ENCODE measurements around the gene HHLA2.
"Not testable (repeated sequence)": the region's sequence is repeated elsewhere in the genome, so short reads cannot be mapped to it uniquely, and the experiment has no call there.

Gene HHLA2

GRCh38 chr3:108343491-108343890 lies 47.1 kb downstream of the HHLA2 start:
- DNase-seq = no peak

- DNase-seq = no peak
Measured at GRCh38 chr3:108345492-108346205, 49.3 kb downstream of the HHLA2 start.

- DNase-seq = peak; percentile 32
Measured at GRCh38 chr3:108346301-108347227, 50.2 kb downstream of the HHLA2 start.

GRCh38 chr3:108352176-108352575 lies 55.8 kb downstream of the HHLA2 start:
- DNase-seq = no peak

DNA sequence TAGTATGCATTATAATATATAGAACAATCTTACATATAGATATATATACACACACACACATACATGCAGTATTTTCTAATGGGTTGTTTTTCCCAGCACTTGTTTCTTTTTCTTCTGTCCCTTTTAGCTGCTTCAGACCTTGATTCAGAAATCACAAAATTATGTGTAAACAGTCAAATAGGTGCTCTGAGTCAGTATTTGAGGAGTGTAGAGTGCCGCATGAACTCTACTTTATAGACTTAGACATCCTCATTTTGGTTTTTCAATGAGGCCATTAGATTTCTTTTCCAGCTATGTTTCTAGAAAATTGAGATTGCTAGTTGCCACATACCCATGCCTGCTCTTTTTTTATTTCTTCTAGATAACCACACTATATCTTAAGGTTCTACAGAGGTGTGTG lies 58.2 kb downstream of the HHLA2 start:
- no peak for DNase-seq

- no peak for DNase-seq
Measured at GRCh38 chr3:108357042-108357441, 60.7 kb downstream of the HHLA2 start.

GRCh38 chr3:108359011-108359410 lies 62.7 kb downstream of the HHLA2 start:
- no peak for DNase-seq

DNA sequence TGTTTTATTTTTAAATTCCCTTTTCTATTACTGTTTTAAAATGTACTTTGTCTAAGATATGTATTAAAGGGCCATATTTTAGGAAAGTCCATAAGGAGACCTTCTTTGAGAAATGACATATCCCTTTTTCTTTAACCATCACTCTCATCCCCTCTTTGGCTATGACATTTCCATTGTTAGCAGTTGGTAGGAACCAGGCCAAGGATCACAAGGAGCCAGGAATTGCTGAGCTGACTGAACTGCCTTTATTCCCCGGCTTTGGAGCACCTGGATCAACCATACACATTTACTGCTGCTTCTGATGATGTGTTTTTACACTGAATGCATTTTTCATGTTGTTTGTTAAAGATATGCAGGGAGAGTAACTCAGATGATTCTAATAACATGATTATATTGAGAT lies 79.7 kb downstream of the HHLA2 start:
- DNase-seq = no peak

DNA sequence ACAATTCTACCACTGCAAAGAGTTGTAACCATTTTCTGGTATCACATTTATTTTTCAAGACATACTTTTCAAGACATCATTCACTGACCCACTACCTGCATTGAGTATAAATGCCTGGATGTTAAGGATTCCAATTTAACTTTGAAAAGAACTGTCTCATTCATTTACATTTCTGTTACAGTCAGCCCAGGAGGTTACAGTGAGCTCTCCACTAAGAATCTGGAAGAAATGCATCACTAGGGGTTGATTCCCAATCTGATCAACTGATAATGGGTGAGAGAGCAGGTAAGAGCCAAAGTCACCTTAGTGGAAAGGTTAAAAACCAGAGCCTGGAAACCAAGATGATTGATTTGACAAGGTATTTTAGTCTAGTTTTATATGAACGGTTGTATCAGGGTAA lies 81.0 kb downstream of the HHLA2 start:
- no peak for DNase-seq

- no peak for DNase-seq
Measured at GRCh38 chr3:108378153-108378951, 82.0 kb downstream of the HHLA2 start.

DNA sequence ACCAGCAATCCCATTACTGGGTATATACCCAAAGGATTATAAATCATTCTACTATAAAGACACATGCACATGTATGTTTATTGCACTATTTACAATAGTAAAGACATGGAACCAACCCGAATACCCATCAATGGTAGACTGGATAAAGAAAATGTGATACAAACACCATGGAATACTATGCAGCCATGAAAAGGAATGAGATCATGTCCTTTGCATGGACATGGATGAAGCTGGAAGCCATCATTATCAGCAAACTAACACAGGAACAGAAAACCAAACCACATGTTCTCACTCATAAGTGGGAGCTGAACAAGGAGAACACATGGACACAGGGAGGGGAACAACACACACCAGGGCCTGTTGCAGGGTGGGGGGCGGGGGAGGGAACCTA lies 82.6 kb downstream of the HHLA2 start:
- not testable (repeated sequence) for DNase-seq

DNA sequence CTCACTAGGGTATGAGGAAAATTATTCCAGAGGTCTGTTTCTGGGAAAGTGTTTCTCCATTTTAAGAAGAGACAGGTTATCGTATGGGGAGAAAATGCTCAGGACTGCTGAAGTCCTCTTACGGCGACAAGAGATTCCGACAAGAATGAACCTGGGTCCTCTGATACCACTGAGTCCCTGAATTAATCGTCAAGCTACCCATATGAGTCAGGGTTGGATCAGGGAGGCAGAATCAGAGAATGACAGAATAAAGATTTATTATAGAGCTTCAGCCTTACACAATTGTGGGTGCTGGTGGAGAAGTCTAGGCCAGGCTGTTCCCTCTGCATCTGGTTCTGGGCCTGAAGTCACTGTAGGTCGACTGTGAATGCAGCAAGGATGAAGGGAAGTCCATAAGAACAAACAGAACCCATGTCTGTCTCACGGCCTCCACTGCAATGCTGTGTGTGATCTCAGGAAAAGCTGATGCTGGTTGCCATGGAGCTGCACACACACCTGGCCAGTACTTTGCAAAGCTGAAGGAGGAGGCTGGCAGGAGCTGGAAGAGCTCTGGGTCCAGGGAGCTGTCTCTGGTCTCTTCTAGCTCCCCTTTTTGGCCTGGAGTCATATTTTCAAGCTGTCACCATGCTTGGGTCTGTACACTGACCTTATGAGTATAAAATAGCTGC lies 83.9 kb downstream of the HHLA2 start:
- no peak for DNase-seq

- no peak for DNase-seq
Measured at GRCh38 chr3:108381529-108382140, 85.3 kb downstream of the HHLA2 start.

- DNase-seq = no peak
Measured at GRCh38 chr3:108383306-108383705, 87.0 kb downstream of the HHLA2 start.

GRCh38 chr3:108387063-108387462 lies 90.7 kb downstream of the HHLA2 start:
- no peak for DNase-seq

GRCh38 chr3:108388136-108389132 lies 92.1 kb downstream of the HHLA2 start:
- DNase-seq = peak; percentile 60

DNA sequence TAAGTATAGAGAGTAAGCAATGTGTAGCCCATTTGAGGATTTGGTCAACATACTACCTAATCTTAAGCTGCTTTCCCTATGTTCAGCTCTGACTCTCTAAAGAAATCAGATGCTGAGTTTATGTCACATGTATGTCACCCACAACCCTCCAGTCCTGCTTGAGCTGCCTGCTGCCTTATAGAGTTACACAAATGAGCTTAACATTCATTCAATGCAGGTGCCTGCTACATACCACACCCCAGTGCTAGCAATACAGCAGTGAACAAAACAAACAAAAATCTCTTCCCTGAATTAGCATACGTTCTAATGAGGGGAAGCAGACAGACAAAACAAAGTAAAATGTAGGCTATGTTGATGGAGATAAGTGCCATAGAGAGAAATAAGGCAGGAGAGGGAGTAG lies 93.0 kb downstream of the HHLA2 start:
- DNase-seq = no peak

DNA sequence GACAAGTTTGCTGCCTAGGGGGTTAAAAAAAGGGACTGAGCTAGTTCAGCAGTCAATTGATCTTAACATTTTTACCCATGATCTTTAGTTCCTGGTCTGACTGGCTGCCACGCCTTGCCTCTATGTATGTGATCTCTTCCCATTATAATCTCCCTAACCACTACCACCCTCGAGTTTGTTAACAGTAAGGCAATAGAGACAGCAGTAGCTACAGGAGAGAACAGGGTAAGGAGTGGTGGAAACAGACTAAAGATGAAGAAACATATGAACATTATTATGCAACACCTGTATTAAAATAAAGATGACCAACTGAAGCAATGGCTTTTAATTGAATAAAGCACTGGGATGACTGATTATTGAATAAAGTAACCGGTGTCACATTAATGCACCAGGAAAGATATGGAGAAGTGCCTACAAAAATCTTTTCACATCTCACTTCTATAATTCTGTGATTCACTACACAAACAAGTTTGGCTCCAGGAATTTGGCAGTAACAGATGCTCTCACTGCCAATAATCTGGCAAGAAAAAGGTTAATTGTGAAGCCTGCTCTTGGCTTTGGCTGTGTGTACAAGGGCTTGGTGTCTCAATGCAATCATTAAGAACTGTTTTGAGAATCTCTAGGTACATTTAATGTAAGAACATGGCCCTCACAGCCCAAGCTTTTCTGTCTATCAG lies 95.7 kb downstream of the HHLA2 start:
- DNase-seq = no peak

DNA sequence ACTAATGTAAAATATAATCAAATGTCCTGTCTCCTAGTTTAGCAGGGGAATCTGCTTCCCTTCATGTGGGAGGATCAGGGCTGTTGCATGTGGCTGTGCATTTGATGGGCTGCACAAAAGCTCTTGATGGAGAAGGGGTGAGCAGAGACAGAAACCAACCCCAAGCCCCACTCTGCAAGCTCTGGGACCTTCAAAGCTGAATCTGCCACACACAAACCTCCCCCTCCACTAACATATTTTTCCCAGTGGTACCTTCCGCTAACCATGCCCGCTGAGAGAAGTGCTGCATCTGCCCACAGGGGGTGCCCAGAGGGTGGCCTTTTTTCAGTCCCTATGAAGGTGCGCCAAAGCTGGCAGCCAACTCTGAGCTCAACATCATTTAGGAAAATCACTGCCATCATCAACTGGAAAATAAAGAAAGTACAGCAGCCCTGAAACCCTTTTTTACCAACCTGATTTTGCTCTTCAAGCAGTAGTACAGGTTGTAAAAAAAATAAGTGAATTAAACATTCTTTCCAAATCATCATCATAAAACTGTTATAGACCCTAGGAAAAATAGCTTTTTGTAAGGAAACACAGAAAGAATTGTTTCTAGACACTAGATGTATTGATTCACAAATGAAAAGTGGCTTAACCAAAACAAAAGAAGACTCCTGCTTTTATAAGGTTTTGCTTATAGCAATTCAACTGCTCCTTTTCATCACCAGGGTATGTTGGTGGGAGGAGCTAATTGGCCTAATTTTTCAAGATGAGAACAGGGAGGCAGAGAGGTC lies 97.0 kb downstream of the HHLA2 start:
- DNase-seq = no peak

DNA sequence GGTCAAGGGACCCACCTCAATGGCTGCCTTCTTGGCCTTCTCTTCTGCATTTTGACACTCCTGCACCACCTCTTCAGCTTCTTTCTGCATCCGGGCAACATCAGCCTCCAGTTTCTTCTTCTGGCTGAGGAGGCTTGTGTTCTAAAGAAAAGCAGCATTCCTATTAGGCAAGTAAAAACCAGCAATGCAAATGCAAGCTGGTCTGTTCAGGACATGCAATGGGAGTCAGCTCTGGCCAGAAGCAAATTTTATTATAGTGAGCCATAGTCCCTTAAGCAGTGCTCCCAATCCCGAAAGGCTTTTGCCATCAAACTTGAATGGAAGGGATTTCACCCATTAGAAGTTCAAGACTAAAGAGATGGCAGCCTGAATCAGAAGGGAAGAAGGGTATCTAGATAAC lies 97.7 kb downstream of the HHLA2 start:
- DNase-seq = no peak
